ENCODE results near the gene NLN.

The NLN gene

DNA sequence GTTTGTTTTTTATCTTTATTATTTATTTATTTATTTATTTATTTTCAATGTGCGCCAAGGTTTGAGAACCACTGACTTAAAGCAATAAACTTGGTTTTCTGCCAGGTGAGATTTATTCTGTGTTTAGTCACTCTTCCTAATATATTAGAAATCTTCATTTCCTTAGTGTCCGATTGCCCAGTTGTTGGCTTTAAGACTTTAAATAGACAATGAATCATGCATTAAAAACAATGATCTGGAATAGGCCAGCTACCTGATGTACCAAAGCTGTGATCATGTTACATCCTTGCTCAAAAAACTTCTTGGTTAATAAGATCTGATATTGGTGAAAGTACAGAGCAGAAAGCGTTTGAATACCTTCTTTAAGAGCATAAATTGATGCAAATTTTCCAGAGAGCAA, 152.2 kb downstream of the NLN start:
- TF ChIP-seq, protein P1, sequence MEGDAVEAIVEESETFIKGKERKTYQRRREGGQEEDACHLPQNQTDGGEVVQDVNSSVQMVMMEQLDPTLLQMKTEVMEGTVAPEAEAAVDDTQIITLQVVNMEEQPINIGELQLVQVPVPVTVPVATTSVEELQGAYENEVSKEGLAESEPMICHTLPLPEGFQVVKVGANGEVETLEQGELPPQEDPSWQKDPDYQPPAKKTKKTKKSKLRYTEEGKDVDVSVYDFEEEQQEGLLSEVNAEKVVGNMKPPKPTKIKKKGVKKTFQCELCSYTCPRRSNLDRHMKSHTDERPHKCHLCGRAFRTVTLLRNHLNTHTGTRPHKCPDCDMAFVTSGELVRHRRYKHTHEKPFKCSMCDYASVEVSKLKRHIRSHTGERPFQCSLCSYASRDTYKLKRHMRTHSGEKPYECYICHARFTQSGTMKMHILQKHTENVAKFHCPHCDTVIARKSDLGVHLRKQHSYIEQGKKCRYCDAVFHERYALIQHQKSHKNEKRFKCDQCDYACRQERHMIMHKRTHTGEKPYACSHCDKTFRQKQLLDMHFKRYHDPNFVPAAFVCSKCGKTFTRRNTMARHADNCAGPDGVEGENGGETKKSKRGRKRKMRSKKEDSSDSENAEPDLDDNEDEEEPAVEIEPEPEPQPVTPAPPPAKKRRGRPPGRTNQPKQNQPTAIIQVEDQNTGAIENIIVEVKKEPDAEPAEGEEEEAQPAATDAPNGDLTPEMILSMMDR (IDR thresholded peaks at IDR 0.05): no peak
- H3K27me3 ChIP-seq (ENCODE audit: control insufficient read depth, insufficient read depth, low read length): no peaks in the 10 kb centered on the region

DNA sequence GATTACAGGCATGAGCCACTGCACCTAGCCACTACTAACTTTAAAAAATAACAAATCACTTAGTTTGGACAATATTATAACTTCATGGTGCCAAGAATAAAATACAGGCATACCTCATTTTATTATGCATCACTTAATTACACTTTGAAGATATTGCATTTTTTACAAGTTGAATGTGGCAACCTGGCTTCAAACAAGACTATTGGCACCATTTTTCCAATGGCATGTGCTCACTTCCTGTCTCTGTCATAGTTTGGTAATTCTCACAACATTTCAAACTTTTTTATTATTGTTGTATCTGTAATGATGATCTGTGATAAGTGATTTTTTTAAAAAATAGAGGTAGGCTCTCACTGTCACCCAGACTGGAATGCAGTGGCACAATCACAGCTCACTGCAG, 154.5 kb downstream of the NLN start:
- no peak overlapping the region for H3K27ac ChIP-seq
- H3K79me2 ChIP-seq: no peaks in the 10 kb centered on the region
- H3K4me1 ChIP-seq: no peaks in the 10 kb centered on the region
- no peaks in the 10 kb centered on the region for H3K9me3 ChIP-seq (ENCODE audit: control insufficient read depth, low read length)
- TF ChIP-seq, protein P1 (IDR thresholded peaks at IDR 0.05): no peak
- no peaks in the 10 kb centered on the region for H3K27me3 ChIP-seq (ENCODE audit: control insufficient read depth, insufficient read depth, low read length)
- no peak overlapping the region for H3K4me2 ChIP-seq (ENCODE audit: low read length)
- H3K4me3 ChIP-seq (ENCODE audit: low read depth, low read length): no peak overlapping the region
- H3K9ac ChIP-seq: no peak overlapping the region
- no peak overlapping the region for H2AFZ ChIP-seq
- H3K36me3 ChIP-seq (ENCODE audit: control insufficient read depth, insufficient read depth, low read length): no peaks in the 10 kb centered on the region

More for the DNA sequence above, 152.2 kb downstream of the NLN start:
- no peak overlapping the region for H3K27ac ChIP-seq
- no peaks in the 10 kb centered on the region for H3K36me3 ChIP-seq (ENCODE audit: control insufficient read depth, insufficient read depth, low read length)
- H3K4me1 ChIP-seq: no peaks in the 10 kb centered on the region
- no peaks in the 10 kb centered on the region for H3K9me3 ChIP-seq (ENCODE audit: control insufficient read depth, low read length)
- H3K4me3 ChIP-seq (ENCODE audit: low read depth, low read length): no peak overlapping the region
- no peak overlapping the region for H3K9ac ChIP-seq
- no peaks in the 10 kb centered on the region for H3K79me2 ChIP-seq
- no peak overlapping the region for H3K4me2 ChIP-seq (ENCODE audit: low read length)
- H2AFZ ChIP-seq: no peak overlapping the region

DNA sequence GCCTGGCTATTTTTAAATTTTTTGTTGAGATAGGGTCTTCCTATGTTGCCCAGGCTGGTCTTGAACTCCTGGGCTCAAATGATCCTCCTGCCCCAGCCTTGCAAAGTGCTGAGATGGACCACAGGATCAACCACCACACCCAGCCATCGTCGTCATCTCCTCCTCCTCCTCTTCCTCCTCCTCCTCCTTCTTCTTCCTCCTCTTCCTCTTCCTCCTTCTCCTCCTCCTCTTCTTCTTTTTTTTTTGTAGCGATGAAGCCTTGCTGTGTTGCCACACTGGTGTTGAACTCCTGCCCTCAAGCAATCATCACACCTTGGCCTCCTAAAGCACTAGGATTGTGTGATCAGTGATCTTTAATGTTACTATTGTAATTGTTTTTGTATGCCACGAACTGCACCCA, 155.0 kb downstream of the NLN start:
- Histone ChIP-seq H3K27me3 (ENCODE audit: control insufficient read depth, insufficient read depth, low read length) (no peaks in the 10 kb centered on the region), H3K79me2 (no peaks in the 10 kb centered on the region), H3K9me3 (ENCODE audit: control insufficient read depth, low read length) (no peaks in the 10 kb centered on the region), H3K27ac (no peak overlapping the region), H3K9ac (no peak overlapping the region), H3K4me2 (ENCODE audit: low read length) (no peak overlapping the region), H3K4me1 (no peaks in the 10 kb centered on the region), H2AFZ (no peak overlapping the region), H3K4me3 (ENCODE audit: low read depth, low read length) (no peak overlapping the region), H3K36me3 (ENCODE audit: control insufficient read depth, insufficient read depth, low read length) (no peaks in the 10 kb centered on the region)
- TF ChIP-seq, protein P1 (IDR thresholded peaks at IDR 0.05): no peak
